Smooth muscle cell of the brain vasculature (primary cell): Measurements from ENCODE around the gene RAD51B.
"Not testable (repeated sequence)": the region's sequence is repeated elsewhere in the genome, so short reads cannot be mapped to it uniquely, and the experiment has no call there.

ENCODE experiments used
- DNase-seq: peaks from one replicate; pipeline ENCODE4 v3.0.0-alpha.2; 2012; ENCODE audit warnings: low read depth, low spot score

Gene RAD51B

GRCh38 chr14:68208626-68209317 lies 389.2 kb downstream of the RAD51B start:
- no peak for DNase-seq

GRCh38 chr14:68210729-68211299 lies 391.2 kb downstream of the RAD51B start:
- no peak for DNase-seq

GRCh38 chr14:68211421-68211820 lies 391.8 kb downstream of the RAD51B start:
- no peak for DNase-seq

- DNase-seq = no peak
Measured at GRCh38 chr14:68211886-68212285, 392.3 kb downstream of the RAD51B start.

- no peak for DNase-seq
Measured at GRCh38 chr14:68212361-68212760, 392.8 kb downstream of the RAD51B start.

GRCh38 chr14:68214431-68214830 lies 394.9 kb downstream of the RAD51B start:
- no peak for DNase-seq

- no peak for DNase-seq
Measured at GRCh38 chr14:68215629-68216028, 396.1 kb downstream of the RAD51B start.

GRCh38 chr14:68216079-68216478 lies 396.5 kb downstream of the RAD51B start:
- no peak for DNase-seq

GRCh38 chr14:68216957-68217356 lies 397.4 kb downstream of the RAD51B start:
- DNase-seq = no peak

GRCh38 chr14:68217791-68218340 lies 398.3 kb downstream of the RAD51B start:
- DNase-seq = no peak

GRCh38 chr14:68219407-68219806 lies 399.8 kb downstream of the RAD51B start:
- no peak for DNase-seq

- DNase-seq = not testable (repeated sequence)
Measured at GRCh38 chr14:68221046-68221445, 401.5 kb downstream of the RAD51B start.

GRCh38 chr14:68222154-68222553 lies 402.6 kb downstream of the RAD51B start:
- DNase-seq = no peak

GRCh38 chr14:68222726-68223125 lies 403.1 kb downstream of the RAD51B start:
- no peak for DNase-seq

- DNase-seq = no peak
Measured at GRCh38 chr14:68223631-68224030, 404.1 kb downstream of the RAD51B start.

- no peak for DNase-seq
Measured at GRCh38 chr14:68225321-68225720, 405.7 kb downstream of the RAD51B start.

GRCh38 chr14:68226523-68226922 lies 406.9 kb downstream of the RAD51B start:
- no peak for DNase-seq

- no peak for DNase-seq
Measured at GRCh38 chr14:68228656-68229055, 409.1 kb downstream of the RAD51B start.

- DNase-seq = no peak
Measured at GRCh38 chr14:68229423-68230100, 410.0 kb downstream of the RAD51B start.

- no peak for DNase-seq
Measured at GRCh38 chr14:68230202-68230949, 410.8 kb downstream of the RAD51B start.

- no peak for DNase-seq
Measured at GRCh38 chr14:68230950-68231717, 411.6 kb downstream of the RAD51B start.
